Keratinocyte (primary cell): ENCODE measurements around the gene MCF2L2.

Experiments
- EZH2 ChIP-seq: IDR thresholded peaks from one replicate; pipeline ENCODE4 v1.6.1; 2012; ENCODE audit warnings: inconsistent platforms, mild to moderate bottlenecking, low read length, moderate library complexity
- TF ChIP-seq, protein P1 (sequence below), 3 experiments: IDR thresholded peaks in 1 of 3; conservative IDR thresholded peaks in 1 of 3; optimal IDR thresholded peaks in 1 of 3; 2 replicates in 2 of 3; 3 replicates in 1 of 3; pipeline versions ENCODE3 to v1.5.1; 2011; ENCODE audit warnings: low read length in 3 of 3, mild to moderate bottlenecking in 3 of 3, moderate library complexity in 2 of 3, control low read depth in 1 of 3, inconsistent platforms in 1 of 3; ENCODE audit not compliant: insufficient read depth in 2 of 3; ENCODE audit errors: extremely low read depth in 1 of 3

DNA sequence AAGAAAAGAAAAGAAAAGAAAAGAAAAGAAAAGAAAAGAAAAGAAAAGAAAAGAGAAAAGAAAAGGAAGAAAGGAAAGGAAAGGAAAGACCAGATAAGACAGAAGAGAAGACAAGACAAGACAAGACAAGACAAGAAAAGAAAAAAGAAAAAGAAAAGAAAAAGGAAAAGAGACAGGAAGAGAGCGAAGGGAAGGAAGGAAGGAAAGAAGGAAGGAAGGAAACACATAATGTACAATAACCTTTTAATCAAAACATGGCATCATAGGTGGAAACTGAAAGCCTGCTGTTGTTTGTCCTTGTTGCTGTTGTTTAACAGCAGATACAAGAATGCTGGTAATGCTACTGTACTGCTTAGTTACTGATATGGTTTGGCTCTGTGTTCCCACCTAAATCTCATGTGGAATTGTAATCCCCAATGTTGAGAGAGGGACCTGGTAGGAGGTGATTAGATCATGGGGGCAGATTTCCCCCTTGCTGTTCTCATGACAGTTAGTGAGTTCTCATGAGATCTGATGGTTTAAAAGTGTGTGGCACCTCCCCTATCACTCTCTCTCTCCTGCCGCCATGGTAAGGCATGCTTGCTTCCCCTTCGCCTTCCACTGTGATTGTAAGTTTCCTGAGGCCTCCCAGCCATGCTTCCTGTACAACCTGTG, 67.3 kb downstream of the MCF2L2 start:
- TF ChIP-seq, protein P1, sequence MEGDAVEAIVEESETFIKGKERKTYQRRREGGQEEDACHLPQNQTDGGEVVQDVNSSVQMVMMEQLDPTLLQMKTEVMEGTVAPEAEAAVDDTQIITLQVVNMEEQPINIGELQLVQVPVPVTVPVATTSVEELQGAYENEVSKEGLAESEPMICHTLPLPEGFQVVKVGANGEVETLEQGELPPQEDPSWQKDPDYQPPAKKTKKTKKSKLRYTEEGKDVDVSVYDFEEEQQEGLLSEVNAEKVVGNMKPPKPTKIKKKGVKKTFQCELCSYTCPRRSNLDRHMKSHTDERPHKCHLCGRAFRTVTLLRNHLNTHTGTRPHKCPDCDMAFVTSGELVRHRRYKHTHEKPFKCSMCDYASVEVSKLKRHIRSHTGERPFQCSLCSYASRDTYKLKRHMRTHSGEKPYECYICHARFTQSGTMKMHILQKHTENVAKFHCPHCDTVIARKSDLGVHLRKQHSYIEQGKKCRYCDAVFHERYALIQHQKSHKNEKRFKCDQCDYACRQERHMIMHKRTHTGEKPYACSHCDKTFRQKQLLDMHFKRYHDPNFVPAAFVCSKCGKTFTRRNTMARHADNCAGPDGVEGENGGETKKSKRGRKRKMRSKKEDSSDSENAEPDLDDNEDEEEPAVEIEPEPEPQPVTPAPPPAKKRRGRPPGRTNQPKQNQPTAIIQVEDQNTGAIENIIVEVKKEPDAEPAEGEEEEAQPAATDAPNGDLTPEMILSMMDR (optimal IDR thresholded peaks at IDR 0.05 in 1 of 3, IDR thresholded peaks at IDR 0.05 in 1 of 3, conservative IDR thresholded peaks at IDR 0.05 in 1 of 3; ENCODE audit: extremely low read depth in 1 of 3, insufficient read depth in 2 of 3, low read length in 3 of 3), result no peak
- no peak for TF ChIP-seq EZH2
